HFF-Myc (cell line): ENCODE data around the gene CPN2.

Source experiments
- DNase-seq: peaks from one replicate; pipeline ENCODE4 v3.0.0-alpha.2; 2011; ENCODE audit warnings: low read depth; ENCODE audit errors: extremely low read depth
- H3K4me3 ChIP-seq: replicated peaks from 2 replicates; pipeline ENCODE4 v1.5.1; 2011; ENCODE audit warnings: low read depth, mild to moderate bottlenecking, control low read depth, low read length
- CTCF ChIP-seq: IDR thresholded peaks from 2 replicates; pipeline ENCODE4 v1.5.1; 2012; ENCODE audit warnings: mild to moderate bottlenecking, low read depth, low read length, control low read depth; ENCODE audit errors: missing control alignments

CPN2 gene

GRCh38 chr3:194328053-194328657 lies 23.0 kb downstream of the CPN2 start:
- TF ChIP-seq CTCF, result no peak
- DNase-seq, result no peak
- no peak overlapping the region for H3K4me3 ChIP-seq

GRCh38 chr3:194327218-194328052 lies 23.7 kb downstream of the CPN2 start:
- DNase-seq, result no peak
- no peak for TF ChIP-seq CTCF
- no peak overlapping the region for H3K4me3 ChIP-seq

- no peak overlapping the region for H3K4me3 ChIP-seq
- no peak for DNase-seq
- no peak for TF ChIP-seq CTCF
Observed at GRCh38 chr3:194326968-194327217, 24.2 kb downstream of the CPN2 start.

- no peak for TF ChIP-seq CTCF
- H3K4me3 ChIP-seq, result no peak overlapping the region
- DNase-seq, result no peak
Observed at GRCh38 chr3:194326192-194326967, 24.7 kb downstream of the CPN2 start.

- no peak overlapping the region for H3K4me3 ChIP-seq
- no peak for TF ChIP-seq CTCF
- no peak for DNase-seq
Observed at GRCh38 chr3:194325424-194326153, 25.5 kb downstream of the CPN2 start.

- no peak for TF ChIP-seq CTCF
- H3K4me3 ChIP-seq, result no peak overlapping the region
- no peak for DNase-seq
Observed at GRCh38 chr3:194324823-194325327, 26.3 kb downstream of the CPN2 start.
